ENCODE data around the gene MFSD12.

GRCh38 chr19:3555653-3556422 lies 1.5 kb downstream of the MFSD12 start:
- TF ChIP-seq CTCF (conservative IDR thresholded peaks at IDR 0.05; ENCODE audit: low read depth in 2 of 2), result no peak
- no peak for TF ChIP-seq EZH2 (IDR thresholded peaks at IDR 0.05; ENCODE audit: low read depth, unreplicated experiment)
- TF ChIP-seq STAT1 (IDR thresholded peaks at IDR 0.05; ENCODE audit: unreplicated experiment), result no peak
- no peak for TF ChIP-seq REST (IDR thresholded peaks at IDR 0.05; ENCODE audit: unreplicated experiment)
- TF ChIP-seq ZNF331 (CRISPR knock-in tag; IDR thresholded peaks at IDR 0.05; ENCODE audit: low read depth), result no peak
- no peak for TF ChIP-seq CREB1 (CRISPR knock-in tag; IDR thresholded peaks at IDR 0.05; ENCODE audit: low read depth)
- no peak for TF ChIP-seq POLR2AphosphoS5 (IDR thresholded peaks at IDR 0.05; ENCODE audit: low read depth)
- TF ChIP-seq EZH2phosphoT487 (IDR thresholded peaks at IDR 0.05; ENCODE audit: unreplicated experiment), result no peak
- TF ChIP-seq ZNF114 (CRISPR knock-in tag; IDR thresholded peaks at IDR 0.05), result no peak
- no peak for TF ChIP-seq JUNB (IDR thresholded peaks at IDR 0.05; ENCODE audit: unreplicated experiment)

Data from GM23338 (cell line).